Mammary epithelial cell (primary cell): Measurements from ENCODE around the gene OR51M1.

ENCODE experiments used
- EZH2 ChIP-seq: IDR thresholded peaks from 2 replicates; pipeline ENCODE4 v1.6.1; 2012; ENCODE audit warnings: low read length, inconsistent platforms, borderline replicate concordance
- TF ChIP-seq, protein P1 (sequence below), 2 donors: IDR thresholded peaks in 1 of 2; conservative IDR thresholded peaks in 1 of 2; 2 replicates each; pipeline ENCODE4 v1.5.1; 2011 to 2012; ENCODE audit warnings: inconsistent platforms in 2 of 2, low read length in 2 of 2, mild to moderate bottlenecking in 2 of 2, control low read depth in 1 of 2, low read depth in 1 of 2; ENCODE audit not compliant: insufficient read depth in 1 of 2; ENCODE audit errors: extremely low read depth in 1 of 2

GRCh38 chr11:5405173-5405572, 21.6 kb downstream of the OR51M1 start:
- TF ChIP-seq, protein P1, sequence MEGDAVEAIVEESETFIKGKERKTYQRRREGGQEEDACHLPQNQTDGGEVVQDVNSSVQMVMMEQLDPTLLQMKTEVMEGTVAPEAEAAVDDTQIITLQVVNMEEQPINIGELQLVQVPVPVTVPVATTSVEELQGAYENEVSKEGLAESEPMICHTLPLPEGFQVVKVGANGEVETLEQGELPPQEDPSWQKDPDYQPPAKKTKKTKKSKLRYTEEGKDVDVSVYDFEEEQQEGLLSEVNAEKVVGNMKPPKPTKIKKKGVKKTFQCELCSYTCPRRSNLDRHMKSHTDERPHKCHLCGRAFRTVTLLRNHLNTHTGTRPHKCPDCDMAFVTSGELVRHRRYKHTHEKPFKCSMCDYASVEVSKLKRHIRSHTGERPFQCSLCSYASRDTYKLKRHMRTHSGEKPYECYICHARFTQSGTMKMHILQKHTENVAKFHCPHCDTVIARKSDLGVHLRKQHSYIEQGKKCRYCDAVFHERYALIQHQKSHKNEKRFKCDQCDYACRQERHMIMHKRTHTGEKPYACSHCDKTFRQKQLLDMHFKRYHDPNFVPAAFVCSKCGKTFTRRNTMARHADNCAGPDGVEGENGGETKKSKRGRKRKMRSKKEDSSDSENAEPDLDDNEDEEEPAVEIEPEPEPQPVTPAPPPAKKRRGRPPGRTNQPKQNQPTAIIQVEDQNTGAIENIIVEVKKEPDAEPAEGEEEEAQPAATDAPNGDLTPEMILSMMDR (conservative IDR thresholded peaks at IDR 0.05 in 1 of 2, IDR thresholded peaks at IDR 0.05 in 1 of 2; ENCODE audit: extremely low read depth in 1 of 2, insufficient read depth in 1 of 2, low read depth in 1 of 2, low read length in 2 of 2), result no peak
- TF ChIP-seq EZH2, result no peak
